HG03108 (cell line): ENCODE measurements around the gene KCTD17.

Experiments used
- ATAC-seq: cut with Tn5 transposase; IDR thresholded peaks from one replicate; pipeline ENCODE4 v1.9.1; 2021; ENCODE audit warnings: moderate library complexity; ENCODE audit not compliant: unreplicated experiment

The KCTD17 gene

DNA sequence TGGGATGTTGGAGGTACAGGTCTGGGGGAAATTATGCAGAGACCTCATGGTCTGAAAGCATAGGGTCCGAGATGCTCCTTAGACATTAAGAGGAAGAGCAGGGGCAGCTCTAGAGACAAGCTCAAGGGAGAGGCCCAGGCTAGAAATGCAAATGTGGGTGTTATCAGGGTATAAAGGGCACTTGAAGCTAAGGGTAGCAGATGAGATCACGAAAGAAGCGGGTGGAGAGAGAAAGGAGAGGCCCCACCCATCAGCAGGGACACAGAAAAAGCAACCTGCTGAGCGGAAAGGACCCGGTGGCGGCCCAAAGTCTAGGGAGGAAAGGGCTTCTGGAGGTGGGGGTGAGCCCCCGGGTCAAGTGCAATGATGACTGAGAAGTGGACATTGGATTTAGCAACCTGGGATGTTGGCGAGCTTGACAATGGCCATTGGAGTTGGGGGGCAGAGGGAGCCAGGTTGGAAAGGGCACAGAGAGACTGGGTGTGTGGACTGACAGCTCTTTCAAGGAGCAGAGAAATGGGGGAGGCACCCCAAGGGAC, 49.1 kb downstream of the KCTD17 start:
- no peak for ATAC-seq

DNA sequence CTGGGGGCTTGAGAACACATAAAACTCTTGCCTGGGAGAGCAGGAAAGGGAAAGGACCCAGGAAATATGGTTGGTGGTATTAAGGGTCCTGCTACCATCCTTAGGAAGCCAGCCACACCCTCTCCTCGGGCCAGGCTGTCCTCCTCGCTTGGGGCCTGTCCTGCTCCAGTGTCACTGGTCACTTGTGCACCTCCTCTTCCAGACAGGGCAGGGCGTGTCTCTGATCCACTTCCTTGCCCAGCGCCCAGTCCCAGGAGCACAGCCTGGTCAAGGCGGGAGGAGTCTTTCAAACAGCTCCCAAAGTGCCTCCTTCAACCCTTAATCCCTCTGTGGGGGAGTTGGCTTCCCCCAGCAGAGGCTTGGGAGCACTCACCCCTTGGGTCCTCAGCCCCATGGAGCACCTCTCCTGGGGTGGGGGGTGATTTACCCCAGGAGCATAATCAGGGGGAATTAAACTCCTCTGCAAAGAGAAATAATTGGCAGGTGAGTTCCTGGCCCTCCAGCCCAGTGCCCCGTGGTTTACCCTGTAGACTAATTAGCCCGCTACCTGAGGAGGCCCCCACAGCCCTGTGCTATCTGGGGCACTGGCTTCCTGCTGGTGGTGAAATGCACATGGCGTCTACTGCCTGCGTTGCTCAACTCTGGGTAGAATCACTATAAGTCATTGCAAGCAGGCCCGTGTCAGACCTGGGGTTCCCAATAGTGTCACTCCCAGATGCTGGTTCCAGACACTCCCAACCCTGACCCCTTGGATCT, 49.9 kb downstream of the KCTD17 start:
- no peak for ATAC-seq

DNA sequence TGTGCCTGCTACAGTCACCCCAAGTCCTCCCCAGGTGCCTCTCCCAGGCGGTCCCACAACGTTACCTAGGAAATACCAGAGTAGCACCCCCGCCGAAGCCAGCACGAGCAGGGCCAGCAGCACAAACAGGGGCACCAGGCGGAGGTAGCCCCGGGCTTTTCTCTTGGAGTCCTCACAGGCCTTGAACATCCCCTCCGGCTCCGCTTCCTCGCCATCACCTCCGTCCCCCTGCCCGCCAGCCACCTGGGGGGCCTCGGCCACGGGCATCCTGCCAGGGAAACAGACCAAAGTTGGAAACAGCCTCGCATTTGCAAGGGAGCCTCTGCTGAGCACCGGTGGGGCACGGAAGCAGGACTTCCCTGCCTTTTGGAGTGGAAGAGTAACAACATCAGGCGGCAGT, 51.6 kb downstream of the KCTD17 start:
- ATAC-seq, result no peak

DNA sequence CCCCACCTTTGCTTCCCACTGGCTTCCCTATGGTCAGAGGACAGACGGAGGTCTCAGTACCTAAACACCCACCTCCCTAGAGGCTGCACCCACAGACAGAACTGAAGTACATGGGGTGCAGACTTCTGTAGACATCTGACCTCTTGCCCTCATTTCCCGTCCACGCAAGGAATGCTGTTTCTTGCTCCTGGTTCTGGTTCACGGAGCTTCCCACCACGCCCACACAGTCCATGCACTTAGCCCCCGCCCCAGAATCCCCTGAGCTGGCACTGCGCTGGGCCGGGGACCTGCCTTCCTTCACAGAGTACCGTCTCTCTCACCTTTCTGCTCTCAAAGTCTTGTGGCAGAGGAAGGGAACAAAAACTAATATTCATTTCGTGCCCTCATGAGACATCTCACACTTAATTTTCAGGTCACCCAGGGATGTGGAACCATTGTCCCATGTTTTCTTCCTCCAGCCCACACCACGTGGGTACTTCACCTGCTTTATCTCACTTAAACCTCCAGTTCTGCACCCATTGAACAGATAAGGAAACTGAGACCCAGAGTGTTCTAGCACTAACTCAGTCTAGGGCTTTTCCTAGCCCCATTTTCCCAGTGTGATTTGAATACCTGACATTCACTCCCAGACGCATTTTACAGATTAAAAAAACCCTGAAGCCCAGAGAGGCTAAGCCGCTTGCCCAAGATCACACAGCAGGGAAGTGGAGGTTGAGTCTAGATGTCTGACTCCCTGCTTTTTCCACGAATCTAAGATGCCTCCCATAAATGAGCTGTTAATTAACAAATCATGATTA, 52.3 kb downstream of the KCTD17 start:
- ATAC-seq, result no peak

DNA sequence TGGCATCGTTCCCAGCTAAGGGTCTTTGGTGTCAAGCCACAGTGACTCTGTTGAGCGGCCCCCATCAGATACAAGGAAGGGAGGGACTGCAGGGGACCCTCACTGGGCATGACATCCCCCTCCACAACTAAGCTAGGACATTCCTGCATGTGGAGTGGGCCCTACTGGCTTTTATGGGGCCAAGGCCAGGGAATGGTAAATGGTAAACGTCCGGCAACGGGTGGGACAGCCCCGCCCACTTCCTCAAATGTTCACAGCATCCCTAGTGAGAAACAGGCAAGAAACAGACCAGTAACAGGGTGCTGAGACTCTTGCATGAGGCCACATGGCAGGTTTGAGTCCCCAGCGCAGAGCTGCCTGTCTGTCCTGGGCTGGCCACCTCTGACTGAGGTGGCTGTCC, 53.6 kb downstream of the KCTD17 start:
- ATAC-seq, result no peak

DNA sequence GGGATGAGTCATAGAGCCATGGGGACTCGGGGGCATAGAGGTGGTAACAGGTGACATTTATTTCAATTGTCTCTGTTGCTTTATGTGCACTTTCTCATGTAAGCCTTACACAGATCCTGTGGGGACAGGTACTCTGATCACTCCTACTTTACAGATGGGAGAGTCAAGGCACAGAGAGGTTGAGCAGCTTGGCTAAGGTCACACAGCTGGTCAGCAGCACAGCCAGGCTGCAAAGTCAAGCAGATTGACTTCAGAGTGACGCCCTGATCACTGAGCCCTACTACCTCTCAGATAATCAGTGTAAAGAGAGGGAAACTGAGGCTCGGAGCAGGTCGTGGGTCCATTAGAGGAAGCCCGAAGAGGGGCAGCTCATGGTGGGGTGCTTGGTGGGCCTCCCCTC, 54.4 kb downstream of the KCTD17 start:
- no peak for ATAC-seq

DNA sequence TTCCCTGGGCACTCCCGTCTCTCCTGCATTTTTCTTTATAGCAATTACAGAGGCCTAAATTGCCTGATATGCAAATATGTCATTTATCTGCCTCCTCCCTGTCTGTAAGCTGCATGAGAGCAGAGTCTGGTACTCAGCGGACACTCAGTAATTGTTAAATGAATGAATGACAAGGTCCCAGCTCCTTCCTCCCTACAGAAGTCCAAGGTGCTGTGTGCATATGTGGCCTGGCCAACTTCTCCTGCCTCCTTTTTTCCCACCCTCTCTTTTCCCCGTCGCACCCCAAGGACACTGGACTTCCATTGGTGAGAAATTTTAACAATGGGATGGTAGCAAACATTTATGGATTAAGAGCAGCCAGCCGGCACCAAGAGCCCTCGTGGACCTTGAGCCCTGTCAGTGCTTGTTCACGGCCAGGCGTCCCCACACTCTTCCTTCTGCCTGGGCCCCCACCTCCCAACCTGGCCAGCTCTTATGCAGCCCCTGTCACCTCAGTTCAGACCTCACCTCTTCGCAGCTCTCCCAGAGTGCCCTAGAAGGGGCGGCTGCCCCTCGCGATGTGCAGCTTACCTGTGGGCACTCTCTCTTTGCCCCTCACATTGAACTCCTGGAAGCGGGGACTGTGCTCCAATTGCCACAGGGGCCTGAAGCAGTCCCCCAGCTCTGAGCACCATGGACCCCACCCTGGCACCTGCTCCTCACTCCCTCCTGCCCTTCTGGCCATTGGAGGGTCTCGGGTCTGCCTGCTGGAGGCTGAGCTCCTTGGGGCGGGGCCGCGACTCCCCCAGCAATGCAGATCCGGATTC, 56.5 kb downstream of the KCTD17 start:
- ATAC-seq, result no peak

DNA sequence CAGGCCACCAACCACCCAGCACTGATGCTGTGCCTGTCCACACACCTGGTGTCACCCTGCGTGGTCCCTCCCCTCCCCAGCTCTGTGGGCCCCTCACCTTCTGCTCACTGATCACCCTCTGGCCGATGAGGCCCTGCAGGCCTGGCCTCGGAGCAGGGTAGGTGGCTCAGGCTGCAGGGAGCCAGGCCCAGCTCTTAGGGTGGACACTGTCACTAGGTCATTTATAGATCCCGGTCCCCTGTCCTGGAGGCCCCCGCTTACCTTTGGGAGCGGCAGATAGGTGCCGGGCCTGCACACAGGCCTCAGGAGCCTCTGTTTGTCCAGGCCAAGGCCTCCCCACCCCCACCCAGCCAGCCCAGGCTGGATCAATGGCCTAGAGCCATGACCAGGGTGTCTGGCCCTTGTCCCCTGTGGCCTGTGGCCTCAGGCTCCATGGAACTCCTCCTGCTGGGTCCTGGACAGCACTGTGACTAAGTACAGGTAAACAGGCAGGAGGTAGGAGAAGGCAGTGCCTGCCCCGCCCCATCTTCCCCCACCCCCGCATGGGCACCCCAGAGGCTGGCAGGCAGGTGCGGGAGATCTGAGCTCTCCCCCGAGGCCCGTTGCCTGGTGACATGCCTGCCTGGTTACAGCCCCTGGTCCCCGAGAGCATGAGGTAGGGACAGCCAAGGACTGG, 57.8 kb downstream of the KCTD17 start, which contains the start of gene TMPRSS6:
TSS of gene TMPRSS6 (minus strand) at position 472 of the 676 bp plus-strand sequence. CDS start 6,296 bp downstream, outside the sequence.
- ATAC-seq, result no peak

DNA sequence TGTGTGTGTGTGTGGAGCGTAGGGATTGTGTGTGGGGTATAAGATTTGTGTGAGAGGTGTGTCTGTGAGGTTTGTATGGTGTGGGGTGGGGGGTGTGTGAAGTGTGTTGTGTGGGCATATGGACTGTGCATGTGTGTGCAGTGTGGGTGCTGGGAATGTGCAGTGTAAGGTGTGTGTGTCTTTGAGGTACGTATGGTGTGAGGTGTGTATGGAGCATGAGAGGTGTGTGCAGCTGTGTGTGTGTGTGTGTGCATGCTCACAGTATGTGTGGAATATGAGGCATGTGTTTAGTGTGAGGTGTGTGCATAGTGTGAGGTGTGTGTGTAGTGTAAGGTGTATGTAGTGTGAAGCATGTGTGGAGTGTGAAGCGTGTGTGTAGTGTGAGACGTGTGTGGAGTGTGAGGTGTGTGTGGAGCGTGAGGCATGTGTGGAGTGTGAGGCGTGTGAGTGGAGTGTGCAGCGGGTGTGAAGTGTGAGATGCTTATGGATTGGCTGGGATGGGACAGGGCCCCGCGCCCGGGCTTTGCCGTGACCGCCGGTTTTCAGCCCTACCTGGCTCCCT, 59.7 kb downstream of the KCTD17 start:
- ATAC-seq, result no peak

DNA sequence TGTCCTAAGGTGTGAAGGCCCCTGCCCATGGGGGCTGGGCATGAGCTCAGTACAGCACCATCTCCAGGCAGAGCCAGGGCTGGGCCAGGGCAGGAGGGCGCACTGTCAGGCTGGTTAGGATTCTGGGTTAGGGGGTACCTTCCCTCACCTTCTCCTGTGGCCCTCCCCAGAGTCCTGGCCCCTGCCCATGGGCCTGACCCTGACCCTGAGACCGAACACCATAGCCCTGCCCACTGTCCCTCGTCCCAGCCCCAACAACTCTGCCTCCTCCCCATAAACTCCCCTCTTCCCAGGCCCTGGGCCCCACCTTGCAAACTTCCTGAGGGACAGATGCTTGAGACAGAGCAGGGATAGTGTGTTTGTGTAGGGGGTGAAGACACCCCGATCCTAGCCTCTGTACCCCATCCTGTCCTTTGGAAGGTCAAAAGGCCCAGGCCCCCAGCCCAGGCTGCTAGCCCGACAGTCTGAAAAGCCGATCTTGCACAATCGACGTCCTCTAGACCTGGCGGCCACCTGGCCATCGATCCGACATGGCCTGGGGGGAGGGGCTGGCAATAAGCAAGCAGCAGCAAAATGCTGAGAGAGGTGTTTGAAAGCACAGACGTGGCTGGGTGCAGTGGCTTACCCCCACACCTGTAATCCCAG, 60.7 kb downstream of the KCTD17 start:
- ATAC-seq, result no peak
